H1 (cell line): ENCODE measurements around the gene LRRC15. TPM values are rescaled to one million over a fixed set of nuclear protein-coding genes. Genes with fewer than 3 reads are reported as not detected.

ENCODE experiments used
- CTCF ChIA-PET: fragments of 300-600 bp; sonication (Branson Sonifier 250); formaldehyde crosslinking; loops from one replicate; lab custom pipeline; 2021; ENCODE audit not compliant: partially characterized antibody; lab: Charles Lee
- POLR2A ChIA-PET: fragments of 300-600 bp; sonication (Branson Sonifier 250); formaldehyde crosslinking; loops from one replicate; lab custom pipeline; 2021; ENCODE audit warnings: inconsistent platforms; ENCODE audit not compliant: partially characterized antibody; lab: Charles Lee
- DNase-seq, 2 experiments: peaks; one replicate each; pipeline versions ENCODE4 v3.0.0 to v3.0.0-alpha.2; 2010 to 2022; ENCODE audit warnings: low spot score in 2 of 2, low read depth in 1 of 2, mixed read lengths in 1 of 2
- FAIRE-seq: peaks from 2 replicates; lab custom pipeline; 2011; peaks lifted over from hg19 to GRCh38; lab: Jason Lieb, UNC
- H2AFZ ChIP-seq: 2 replicates; pipeline ENCODE4 v1.8.1; 2012; ENCODE audit warnings: low read length, inconsistent platforms
- H2AK5ac ChIP-seq: 2 replicates; pipeline ENCODE4 v1.6.1; 2013; ENCODE audit warnings: low read depth, low read length
- H2BK120ac ChIP-seq: replicated peaks from 2 replicates; pipeline ENCODE3; 2013; ENCODE audit warnings: low read depth, low read length, inconsistent platforms
- H2BK12ac ChIP-seq: 2 replicates; pipeline ENCODE4 v1.6.1; 2013; ENCODE audit warnings: low read depth, low read length
- H2BK15ac ChIP-seq: 2 replicates; pipeline ENCODE4 v1.6.1; 2013; ENCODE audit warnings: low read length
- H2BK20ac ChIP-seq: 2 replicates; pipeline ENCODE4 v1.6.1; 2013; ENCODE audit warnings: low read length
- H2BK5ac ChIP-seq: 2 replicates; pipeline ENCODE4 v1.6.1; 2013; ENCODE audit warnings: low read depth, low read length
- H3K14ac ChIP-seq: 2 replicates; pipeline ENCODE4 v1.6.1; 2013; ENCODE audit warnings: inconsistent platforms; ENCODE audit not compliant: insufficient read length
- H3K18ac ChIP-seq: 2 replicates; pipeline ENCODE4 v1.6.1; 2013; ENCODE audit warnings: low read length; ENCODE audit errors: extremely low read depth
- H3K23ac ChIP-seq: 2 replicates; pipeline ENCODE4 v1.6.1; 2013; ENCODE audit warnings: inconsistent platforms; ENCODE audit not compliant: insufficient read length
- H3K23me2 ChIP-seq: 2 replicates; pipeline ENCODE4 v1.6.1; 2013; ENCODE audit warnings: low read depth, low read length
- H3K27ac ChIP-seq: 2 replicates; pipeline ENCODE4 v1.6.1; 2011; ENCODE audit warnings: low read depth, low read length, inconsistent platforms
- H3K27me3 ChIP-seq, 4 experiments: replicated peaks in 1 of 4; 1 replicate in 1 of 4; 2 replicates in 3 of 4; pipeline versions ENCODE4 v1.6.1 to v1.8.1; 2011 to 2013; ENCODE audit warnings: low read length in 3 of 4, mild to moderate bottlenecking in 3 of 4, inconsistent platforms in 2 of 4, mixed read lengths in 2 of 4, moderate library complexity in 1 of 4; ENCODE audit not compliant: control insufficient read depth in 3 of 4, insufficient read depth in 3 of 4; ENCODE audit errors: extremely low read depth in 1 of 4
- H3K36me3 ChIP-seq, 4 experiments: 2 replicates each; pipeline versions ENCODE4 v1.6.1 to v1.8.1; 2011 to 2013; ENCODE audit warnings: mild to moderate bottlenecking in 4 of 4, low read length in 3 of 4, moderate library complexity in 2 of 4, control low read depth in 1 of 4, inconsistent platforms in 1 of 4; ENCODE audit not compliant: insufficient read depth in 4 of 4, control insufficient read depth in 2 of 4
- H3K4ac ChIP-seq: replicated peaks from 2 replicates; pipeline ENCODE3; 2013; ENCODE audit warnings: low read length, low read depth, mixed read lengths, inconsistent platforms; ENCODE audit not compliant: insufficient read length
- H3K4me1 ChIP-seq, 4 experiments: replicated peaks in 1 of 4; 1 replicate in 1 of 4; 2 replicates in 3 of 4; pipeline versions ENCODE4 v1.6.1 to v1.8.1; 2011 to 2013; ENCODE audit warnings: low read length in 3 of 4, inconsistent platforms in 2 of 4, mixed read lengths in 1 of 4; ENCODE audit not compliant: insufficient read depth in 4 of 4, control insufficient read depth in 3 of 4
- H3K4me2 ChIP-seq, 2 experiments: 2 replicates each; pipeline versions ENCODE4 v1.6.1 to v1.8.1; 2011 to 2013; ENCODE audit warnings: low read depth in 2 of 2, low read length in 2 of 2, control low read depth in 1 of 2, inconsistent platforms in 1 of 2, mild to moderate bottlenecking in 1 of 2; ENCODE audit not compliant: insufficient read depth in 1 of 2
- H3K4me3 ChIP-seq, 4 experiments: fragments of 200-600, 300-600 bp in 1 of 4; sonication (generic), shearing (Covaris generic), sonication (Bioruptor Twin) in 1 of 4; 2 replicates each; pipeline versions ENCODE4 v1.5.1 to v1.8.1; 2011 to 2016; ENCODE audit warnings: low read length in 4 of 4, low read depth in 3 of 4, control low read depth in 2 of 4, inconsistent platforms in 2 of 4, mild to moderate bottlenecking in 2 of 4, mixed read lengths in 1 of 4, moderate library complexity in 1 of 4; ENCODE audit not compliant: insufficient read depth in 2 of 4; ENCODE audit errors: extremely low read depth in 1 of 4
- H3K56ac ChIP-seq: replicated peaks from 2 replicates; pipeline ENCODE3; 2013; ENCODE audit warnings: low read depth, mild to moderate bottlenecking, mixed read lengths, low read length, inconsistent platforms; ENCODE audit not compliant: insufficient read length
- H3K79me1 ChIP-seq: 2 replicates; pipeline ENCODE4 v1.6.1; 2013; ENCODE audit warnings: low read depth, low read length, control low read depth
- H3K79me2 ChIP-seq, 2 experiments: 2 replicates each; pipeline versions ENCODE4 v1.6.1 to v1.8.1; 2012 to 2013; ENCODE audit warnings: low read length in 2 of 2, mild to moderate bottlenecking in 2 of 2, inconsistent platforms in 1 of 2; ENCODE audit not compliant: insufficient read depth in 2 of 2, control insufficient read depth in 1 of 2
- H3K9ac ChIP-seq, 4 experiments: replicated peaks in 1 of 4; 1 replicate in 1 of 4; 2 replicates in 3 of 4; pipeline versions ENCODE4 v1.6.1 to v1.8.1; 2011 to 2013; ENCODE audit warnings: low read depth in 3 of 4, low read length in 3 of 4, control low read depth in 2 of 4, mild to moderate bottlenecking in 2 of 4, moderate library complexity in 2 of 4, inconsistent platforms in 1 of 4; ENCODE audit errors: extremely low read depth in 1 of 4
- H3K9me3 ChIP-seq, 2 experiments: 2 replicates each; pipeline versions ENCODE4 v1.6.1 to v1.8.1; 2012 to 2013; ENCODE audit warnings: mild to moderate bottlenecking in 2 of 2, moderate library complexity in 2 of 2, control low read depth in 1 of 2, inconsistent platforms in 1 of 2, low read depth in 1 of 2, low read length in 1 of 2, mixed read lengths in 1 of 2; ENCODE audit not compliant: insufficient read depth in 2 of 2
- H4K20me1 ChIP-seq, 2 experiments: replicated peaks in 1 of 2; 2 replicates each; pipeline versions ENCODE3 to v1.8.1; 2011 to 2013; ENCODE audit warnings: inconsistent platforms in 2 of 2, low read length in 2 of 2, mild to moderate bottlenecking in 1 of 2; ENCODE audit not compliant: insufficient read depth in 2 of 2, control insufficient read depth in 1 of 2
- H4K5ac ChIP-seq: 2 replicates; pipeline ENCODE4 v1.6.1; 2013; ENCODE audit warnings: low read length, low read depth, mixed read lengths, inconsistent platforms; ENCODE audit not compliant: insufficient read length
- H4K8ac ChIP-seq: 2 replicates; pipeline ENCODE4 v1.8.0; 2013; ENCODE audit warnings: mild to moderate bottlenecking, moderate library complexity, low read length, inconsistent platforms; ENCODE audit not compliant: insufficient read depth; ENCODE audit errors: extremely low read depth
- H4K91ac ChIP-seq: replicated peaks from 2 replicates; pipeline ENCODE3; 2013; ENCODE audit warnings: low read length, mixed read lengths, inconsistent platforms; ENCODE audit not compliant: insufficient read length
- CBX5 ChIP-seq: fragments of 300-800, 300-1000 bp; sonication (generic); IDR thresholded peaks from 2 replicates; pipeline ENCODE4 v1.7.1; 2016; ENCODE audit warnings: antibody characterized with exemption, low read length, low read depth
- CHD1 ChIP-seq: IDR thresholded peaks from 2 replicates; pipeline ENCODE4 v1.6.1; 2012; ENCODE audit warnings: low read depth, low read length, improper control_type of control experiment
- EZH2 ChIP-seq: fragments of 200-600 bp; sonication (generic); IDR thresholded peaks from 2 replicates; pipeline ENCODE4 v1.7.1; 2012; ENCODE audit warnings: low read depth, mild to moderate bottlenecking, moderate library complexity, low read length, inconsistent platforms; ENCODE audit not compliant: severe bottlenecking
- GTF2F1 ChIP-seq: IDR thresholded peaks from 2 replicates; pipeline ENCODE4 v1.6.1; 2012; ENCODE audit warnings: low read depth, low read length, improper control_type of control experiment, borderline replicate concordance
- MAFK ChIP-seq: IDR thresholded peaks from 2 replicates; pipeline ENCODE4 v1.6.1; 2012; ENCODE audit warnings: low read depth, mild to moderate bottlenecking, improper control_type of control experiment, low read length
- NANOG ChIP-seq: IDR thresholded peaks from 2 replicates; pipeline ENCODE4 v1.6.1; 2011; ENCODE audit warnings: low read length, low read depth, mild to moderate bottlenecking, inconsistent platforms; ENCODE audit not compliant: insufficient read depth, poor library complexity, severe bottlenecking
- SIN3A ChIP-seq, 2 experiments: IDR thresholded peaks in 1 of 2; conservative IDR thresholded peaks in 1 of 2; 2 replicates each; pipeline ENCODE4 v1.6.1; 2011 to 2012; ENCODE audit warnings: low read length in 2 of 2, improper control_type of control experiment in 1 of 2, low read depth in 1 of 2, mild to moderate bottlenecking in 1 of 2
- SIRT6 ChIP-seq: IDR thresholded peaks from one replicate; pipeline ENCODE4 v1.7.1; 2012; ENCODE audit warnings: low read length, inconsistent platforms
- SRF ChIP-seq: IDR thresholded peaks from 2 replicates; pipeline ENCODE4 v1.6.1; 2011; ENCODE audit warnings: mild to moderate bottlenecking, low read depth, low read length, moderate library complexity
- TCF12 ChIP-seq: IDR thresholded peaks from 2 replicates; pipeline ENCODE4 v1.6.1; 2011; ENCODE audit warnings: low read depth, mild to moderate bottlenecking, low read length
- WGBS, 2 experiments: shearing (Covaris generic) in 1 of 2; methylation state at CpG; one replicate each; pipeline versions ENCODE4 v1.1.6 to v1.1.7; 2013 to 2015; ENCODE audit warnings: low lambda C conversion rate in 2 of 2, mixed read lengths in 2 of 2, inconsistent platforms in 1 of 2, low coverage in 1 of 2, missing lambda C conversion rate in 1 of 2; ENCODE audit not compliant: insufficient replicate concordance in 2 of 2, insufficient coverage in 1 of 2, insufficient read length in 1 of 2; ENCODE audit errors: extremely low coverage in 1 of 2, missing lambda C conversion rate in 1 of 2; 5-methylcytosine and 5-hydroxymethylcytosine counted together
- polyA plus RNA-seq, 7 experiments: library from polyadenylated mRNA; depleted of rRNA in 3 of 7; stranded (reverse) in 5 of 7; unstranded in 2 of 7; fragments of >200 nt in 5 of 7; fragments of 200-250 nt in 2 of 7; gene quantifications; 1 replicate in 5 of 7; 2 replicates in 1 of 7; 4 replicates in 1 of 7; pipeline versions ENCODE4 v1.2.1 to v1.2.3, GENCODE V29; 2011 to 2013; ENCODE audit warnings: missing spikeins in 2 of 7, mixed read lengths in 2 of 7
- total RNA-seq: library from RNA; stranded (reverse); fragmentation: NEBNext Ultra II Directional; extraction: Animal tissue kit (Norgen Biotek cat#: 25700); gene quantifications from 2 replicates; pipeline ENCODE4 v1.2.1, GENCODE V29; 2021
- TF ChIP-seq, protein P1 (sequence below): IDR thresholded peaks from 2 replicates; pipeline ENCODE4 v1.6.1; 2011; ENCODE audit warnings: low read length, improper control_type of control experiment
- TF ChIP-seq, protein P2 (sequence below): IDR thresholded peaks from 2 replicates; pipeline ENCODE4 v1.6.1; 2012; ENCODE audit warnings: inconsistent platforms

Gene LRRC15
- total and polyA plus RNA-seq, 2 of the 8 experiments (the other 6 are each of a cell fraction or from before 2014, with no cell fraction given) = 0.15 to 0.37 TPM

DNA sequence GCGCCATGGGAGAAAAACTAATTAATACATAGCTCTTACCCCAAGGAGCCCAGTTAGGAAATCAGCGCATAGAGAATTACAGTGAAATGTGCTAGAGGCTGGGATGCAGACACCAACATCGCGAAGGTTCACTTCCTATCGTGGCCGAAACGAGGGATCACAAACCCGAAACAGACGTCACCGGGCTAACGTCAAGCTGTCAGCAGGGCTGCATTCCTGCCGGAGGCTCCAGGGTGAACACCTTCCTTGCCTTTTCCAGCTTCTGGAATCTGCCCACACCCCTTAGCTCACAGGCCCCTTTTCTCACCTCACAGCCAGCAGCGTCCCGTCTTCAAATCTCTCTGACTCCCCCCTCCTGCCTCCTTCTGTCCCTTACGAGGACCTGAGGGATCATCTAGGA is 16.5 kb upstream of the LRRC15 start:
- Histone ChIP-seq H3K4me3 (no peak overlapping the region), H2AK5ac (no peak overlapping the region), H2BK5ac (no peak overlapping the region), H2BK15ac (no peak overlapping the region), H3K36me3 (no peaks in the 10 kb centered on the region), H3K79me1 (no peaks in the 10 kb centered on the region), H2BK120ac (no peak overlapping the region), H3K79me2 (no peaks in the 10 kb centered on the region), H3K56ac (no peak overlapping the region), H2BK20ac (no peak overlapping the region), H3K4me1 (peaks cover 0 to 7% (median 4%) of the 10 kb centered on the region in 4 experiments; a peak in 3 of 7 replicates), H3K4ac (no peak overlapping the region), H2AFZ (peak overlapping the region; percentile 70; the same call in 1 of the 2 replicates), H4K5ac (no peak overlapping the region), H4K91ac (no peak overlapping the region), H3K27me3 (peaks cover 0 to 2% (median 0%) of the 10 kb centered on the region in 4 experiments; a peak in 1 of 7 replicates), H3K23ac (no peak overlapping the region), H4K8ac (no peak overlapping the region), H2BK12ac (peak overlapping the region; percentile 29; the same call in 1 of the 2 replicates), H4K20me1 (no peaks in the 10 kb centered on the region), H3K9me3 (peaks cover 0 to 4% of the 10 kb centered on the region in 2 experiments; a peak in 1 of 4 replicates), H3K27ac (no peak overlapping the region), H3K4me2 (no peak overlapping the region), H3K18ac (no peak overlapping the region), H3K9ac (no peak overlapping the region), H3K14ac (no peak overlapping the region), H3K23me2 (no peaks in the 10 kb centered on the region)
- DNase-seq (peak in 1 of 2 experiments; percentile 41), FAIRE-seq (no peak)
- WGBS, 2 experiments = 86% methylated on average over 15 of the region's 15 CpGs; no CpG with 5 or more reads in 1 of the 2 experiments
- POLR2A ChIA-PET = interaction anchor here (0.8 kb wide), 1 partner anchor 18 kb away, joined by 3 read pairs; no protein-coding TSS in a partner anchor
- CTCF ChIA-PET = interaction anchor here (0.6 to 4.5 kb wide), 7 partner anchors 9 to 86 kb away, joined by 3 to 21 read pairs (median 4); partner anchors contain the start of gene GP5
- TF ChIP-seq, protein P1, sequence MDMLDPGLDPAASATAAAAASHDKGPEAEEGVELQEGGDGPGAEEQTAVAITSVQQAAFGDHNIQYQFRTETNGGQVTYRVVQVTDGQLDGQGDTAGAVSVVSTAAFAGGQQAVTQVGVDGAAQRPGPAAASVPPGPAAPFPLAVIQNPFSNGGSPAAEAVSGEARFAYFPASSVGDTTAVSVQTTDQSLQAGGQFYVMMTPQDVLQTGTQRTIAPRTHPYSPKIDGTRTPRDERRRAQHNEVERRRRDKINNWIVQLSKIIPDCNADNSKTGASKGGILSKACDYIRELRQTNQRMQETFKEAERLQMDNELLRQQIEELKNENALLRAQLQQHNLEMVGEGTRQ = no peak
- TF ChIP-seq CHD1 = no peak
- TF ChIP-seq SRF = no peak
- no peak for TF ChIP-seq MAFK
- no peak for TF ChIP-seq SIN3A (conservative IDR thresholded peaks at IDR 0.05 in 1 of 2, IDR thresholded peaks at IDR 0.05 in 1 of 2; ENCODE audit: low read depth in 1 of 2, low read length in 2 of 2)
- TF ChIP-seq EZH2 = no peak
- TF ChIP-seq, protein P2, sequence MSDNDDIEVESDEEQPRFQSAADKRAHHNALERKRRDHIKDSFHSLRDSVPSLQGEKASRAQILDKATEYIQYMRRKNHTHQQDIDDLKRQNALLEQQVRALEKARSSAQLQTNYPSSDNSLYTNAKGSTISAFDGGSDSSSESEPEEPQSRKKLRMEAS = no peak
- no peak for TF ChIP-seq NANOG
- TF ChIP-seq SIRT6 = no peak
- TF ChIP-seq GTF2F1 = no peak
- TF ChIP-seq CBX5 = no peak
- no peak for TF ChIP-seq TCF12
